HG03520 (cell line): Measurements from ENCODE around the gene CXADR.
"Not testable (repeated sequence)": the region's sequence is repeated elsewhere in the genome, so short reads cannot be mapped to it uniquely, and the experiment has no call there.

Experiments
- ATAC-seq: cut with Tn5 transposase; IDR thresholded peaks from one replicate; pipeline ENCODE4 v1.9.1; 2021; ENCODE audit warnings: mild to moderate bottlenecking, moderate library complexity; ENCODE audit not compliant: unreplicated experiment

Gene CXADR

DNA sequence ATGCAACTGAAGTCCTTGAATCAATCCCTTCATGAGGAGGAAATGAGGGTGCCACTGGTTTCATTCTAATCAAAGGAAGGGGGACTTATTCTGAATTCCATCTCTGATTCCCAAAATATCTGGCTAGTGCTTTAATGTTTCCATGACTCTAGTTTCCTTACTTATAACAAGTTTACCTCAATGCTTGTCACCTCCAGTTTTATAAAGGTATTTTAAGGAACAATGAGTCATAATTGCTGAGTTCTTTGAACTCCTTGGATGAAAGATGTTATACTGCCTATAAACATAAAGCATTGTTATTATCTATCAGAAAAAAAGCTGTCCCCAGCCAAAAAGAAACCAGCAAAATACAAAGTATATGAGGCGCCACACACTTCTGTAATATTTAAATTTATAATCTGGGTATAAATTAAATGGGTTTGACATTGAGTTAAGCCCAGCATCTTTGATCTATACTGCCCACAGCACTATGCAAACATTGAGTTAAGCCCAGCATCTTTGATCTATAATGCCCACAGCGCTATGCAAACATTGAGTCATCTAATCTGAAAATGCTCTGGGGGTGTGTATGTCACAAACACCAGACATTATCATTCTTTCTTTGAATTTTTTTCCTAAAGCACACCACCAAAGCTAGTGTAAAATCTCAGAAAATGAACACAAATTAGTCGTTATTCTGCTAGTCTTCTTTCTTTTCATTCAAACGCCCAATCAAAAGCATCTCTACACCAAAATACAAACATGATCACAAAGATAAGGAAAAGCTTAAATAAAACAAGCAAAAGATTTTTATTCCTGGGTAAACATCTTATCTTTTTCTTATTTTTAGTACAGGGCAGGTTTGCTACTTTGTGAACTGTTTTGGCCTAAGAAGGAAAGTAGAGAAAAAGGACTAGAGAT lies 11.5 kb upstream of the CXADR start:
- no peak for ATAC-seq

DNA sequence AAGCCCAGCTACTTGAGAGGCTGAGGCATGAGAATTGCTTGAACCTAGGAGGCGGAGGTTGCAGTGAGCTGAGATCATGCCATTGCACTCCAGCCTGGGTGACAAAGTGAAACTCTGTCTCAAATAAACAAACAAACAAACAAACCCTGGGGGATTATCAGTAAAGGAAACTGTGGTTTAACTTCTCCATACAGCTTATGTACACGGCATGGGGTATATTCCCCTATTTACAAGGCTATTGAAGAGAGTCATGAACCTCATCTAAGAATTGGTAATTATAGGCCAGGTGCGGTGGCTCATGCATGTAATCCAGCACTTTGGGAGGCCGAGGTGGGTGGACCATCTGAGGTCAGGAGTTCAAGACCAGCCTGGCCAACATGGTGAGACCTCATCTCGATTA lies 9.9 kb upstream of the CXADR start:
- ATAC-seq = not testable (repeated sequence)

DNA sequence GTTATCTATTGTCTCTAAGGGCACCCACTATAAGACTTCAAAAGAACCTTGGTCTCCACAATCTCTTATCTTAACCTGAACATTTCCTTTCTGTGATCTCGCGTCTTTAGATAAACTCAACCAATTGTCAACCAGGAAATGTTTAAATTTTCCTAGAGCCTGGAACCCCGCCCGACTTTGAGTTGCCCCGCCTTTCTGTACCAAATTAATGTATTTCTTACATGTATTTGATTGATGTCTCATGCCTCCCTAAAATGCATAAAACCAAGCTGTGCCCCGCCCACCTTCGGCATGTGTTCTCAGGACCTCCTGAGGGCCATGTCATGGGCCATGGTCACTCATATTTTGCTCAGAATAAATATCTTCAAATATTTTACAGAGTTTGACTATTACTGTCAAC lies 5.9 kb upstream of the CXADR start:
- ATAC-seq = no peak

DNA sequence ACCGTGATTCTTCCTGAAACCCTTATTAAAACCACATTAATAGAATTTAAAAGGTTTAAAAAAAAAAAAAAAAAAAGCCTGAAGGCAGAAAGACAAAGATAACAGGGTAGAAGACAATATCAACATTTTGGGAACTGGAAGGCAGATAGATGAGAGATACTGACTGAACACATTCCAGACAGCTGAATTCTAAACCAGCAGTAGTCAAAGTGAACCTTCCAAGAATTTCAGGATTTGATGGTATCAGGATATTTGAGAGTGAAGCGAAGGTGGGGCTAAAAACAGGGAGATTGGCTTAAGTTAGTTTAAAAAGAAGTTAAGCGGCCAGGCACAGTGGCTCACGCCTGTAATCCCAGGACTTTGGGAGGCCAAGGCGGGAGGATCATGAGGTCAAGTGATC lies 5.3 kb upstream of the CXADR start:
- ATAC-seq = no peak

DNA sequence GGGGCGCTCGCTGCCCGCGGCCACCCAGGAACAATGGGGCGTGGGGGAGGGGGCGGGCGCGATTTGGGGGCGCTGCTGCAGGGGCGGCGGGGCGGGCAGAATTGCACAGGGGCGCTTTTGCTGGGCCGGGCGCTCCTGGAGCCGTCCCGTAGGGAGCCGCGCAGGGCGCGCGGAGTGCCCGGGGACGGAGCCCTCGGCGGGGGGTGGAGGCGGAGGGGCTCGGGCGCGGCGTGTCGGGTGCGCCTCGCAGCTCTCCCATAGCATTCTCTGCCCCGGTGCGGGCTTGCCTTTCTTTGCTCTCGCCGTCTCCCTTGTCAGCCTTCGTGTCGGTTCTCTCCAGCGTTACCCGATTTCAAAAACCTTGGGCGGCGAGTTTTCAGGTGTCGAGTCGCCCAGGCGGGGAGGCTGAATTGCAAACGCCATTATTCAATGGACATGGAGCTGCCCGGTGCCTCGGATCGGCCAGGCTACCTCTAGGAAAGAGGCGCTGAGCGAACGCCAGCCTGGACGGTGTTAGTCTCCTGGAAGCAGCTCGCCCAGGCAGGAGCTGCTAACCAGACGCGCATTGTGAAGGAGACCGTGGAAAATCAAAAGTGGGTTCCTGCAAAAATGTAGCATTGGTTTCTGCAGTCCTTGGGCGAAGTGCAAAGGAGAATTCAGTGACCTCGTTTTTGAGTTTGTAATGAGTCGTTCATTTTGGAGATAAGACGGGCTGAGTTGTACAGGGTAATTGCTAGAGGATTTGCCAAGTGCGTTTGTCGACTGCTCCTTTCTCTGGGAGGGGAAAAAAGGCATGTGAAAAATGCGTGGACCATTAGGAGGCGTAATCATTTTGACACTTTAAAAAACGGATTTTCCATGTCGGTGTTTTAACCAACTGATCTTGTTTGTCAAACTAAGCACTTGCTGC lies 626 bp downstream of the CXADR start:
- peak; percentile 21 for ATAC-seq

- no peak for ATAC-seq
These were observed 1.4 kb downstream of the CXADR start for GRCh38 chr21:17514124-17514845.

GRCh38 chr21:17517008-17517407 lies 4.2 kb downstream of the CXADR start:
- not testable (repeated sequence) for ATAC-seq

DNA sequence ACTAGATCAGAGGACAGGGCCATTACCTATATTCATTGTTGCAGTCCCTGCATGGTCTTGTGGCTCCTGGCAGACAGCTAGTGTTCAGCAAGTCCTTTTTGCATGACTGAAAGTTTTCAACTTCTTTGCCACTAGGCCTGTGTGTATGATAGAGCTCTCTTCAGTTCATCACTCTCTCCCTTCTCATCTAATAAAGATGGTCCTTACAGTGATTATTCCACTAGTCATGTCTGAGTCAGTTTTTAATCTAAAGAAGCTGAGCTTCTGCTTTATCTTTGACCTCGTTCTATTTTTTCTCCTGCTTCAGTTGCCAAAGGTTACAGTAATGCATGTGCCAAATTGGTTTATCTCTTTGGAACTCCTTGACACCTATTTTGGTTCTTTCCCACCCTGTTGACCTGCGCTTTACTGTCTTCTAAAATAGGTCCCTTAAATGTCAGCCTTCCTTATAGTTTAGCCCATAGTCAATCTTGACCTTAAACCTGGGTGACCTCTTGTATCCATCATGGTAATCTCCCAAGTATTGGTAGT lies 6.4 kb downstream of the CXADR start:
- ATAC-seq = no peak

GRCh38 chr21:17519965-17520609 lies 7.2 kb downstream of the CXADR start:
- no peak for ATAC-seq

- ATAC-seq = no peak
These were observed 10.2 kb downstream of the CXADR start for GRCh38 chr21:17523007-17523451.

DNA sequence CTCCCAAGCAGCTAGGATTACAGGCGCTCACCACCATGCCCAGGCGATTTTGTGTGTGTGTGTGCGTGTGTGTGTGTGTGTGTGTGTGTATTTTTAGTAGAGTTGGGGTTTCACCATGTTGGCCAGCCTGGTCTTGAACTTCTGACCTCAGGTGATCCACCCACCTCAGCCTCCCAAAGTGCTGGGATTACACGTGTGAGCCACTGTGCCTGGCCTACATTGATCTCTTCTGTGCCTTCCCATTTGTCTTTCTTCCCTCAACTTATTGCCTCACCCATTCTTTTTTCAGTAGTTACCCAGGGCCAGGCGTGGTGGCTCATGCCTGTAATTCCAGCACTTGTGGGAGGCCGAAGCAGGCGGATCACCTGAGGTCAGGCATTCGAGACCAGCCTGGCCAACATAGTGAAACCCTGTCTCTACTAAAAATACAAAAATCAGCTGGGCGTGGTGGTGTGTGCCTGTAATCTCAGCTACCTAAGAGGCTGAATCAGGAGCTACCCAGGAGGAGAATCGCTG lies 11.2 kb downstream of the CXADR start:
- ATAC-seq = not testable (repeated sequence)

GRCh38 chr21:17524635-17525034 lies 11.8 kb downstream of the CXADR start:
- no peak for ATAC-seq

GRCh38 chr21:17526776-17527175 lies 13.9 kb downstream of the CXADR start:
- ATAC-seq = no peak

GRCh38 chr21:17527240-17527639 lies 14.4 kb downstream of the CXADR start:
- ATAC-seq = no peak

GRCh38 chr21:17527711-17528110 lies 14.9 kb downstream of the CXADR start:
- no peak for ATAC-seq

DNA sequence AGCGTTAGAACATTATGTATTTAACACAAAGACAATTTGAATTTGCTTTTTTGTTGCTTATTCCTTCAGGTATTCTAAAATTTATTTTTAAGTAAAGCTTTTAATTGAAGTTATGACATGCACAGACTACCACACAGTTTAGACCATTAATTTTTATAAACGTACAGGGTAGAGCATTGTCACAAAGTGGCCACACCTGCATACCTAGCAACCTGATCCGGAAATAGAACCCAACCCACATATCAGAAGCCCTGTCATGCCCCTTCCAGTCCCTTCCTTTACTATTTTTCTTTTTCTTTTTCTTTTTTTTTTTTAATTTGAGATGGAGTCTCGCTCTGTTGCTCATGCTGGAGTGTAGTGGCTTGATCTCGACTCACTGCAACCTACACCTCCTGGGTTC lies 16.8 kb downstream of the CXADR start:
- no peak for ATAC-seq

GRCh38 chr21:17532292-17532691 lies 19.4 kb downstream of the CXADR start:
- no peak for ATAC-seq

DNA sequence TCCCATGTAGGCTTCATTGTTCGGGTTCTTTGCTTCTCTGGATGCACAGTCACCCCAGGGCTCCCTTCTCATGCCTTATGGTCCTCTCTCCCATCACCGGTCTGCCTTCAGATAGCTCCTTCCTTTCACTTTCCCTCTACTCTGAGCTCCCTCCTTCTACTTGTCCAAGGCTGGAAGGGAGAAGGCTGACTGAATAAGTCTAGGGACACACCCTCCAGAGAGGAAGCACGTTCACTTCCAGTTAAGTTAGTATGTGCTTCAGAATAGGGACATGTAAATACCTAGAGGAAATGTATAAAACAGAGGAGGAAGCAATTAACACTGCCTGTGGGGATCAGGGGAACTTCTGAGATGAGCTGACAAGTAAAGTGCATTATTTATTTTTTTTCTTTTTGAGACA lies 23.5 kb downstream of the CXADR start:
- no peak for ATAC-seq

DNA sequence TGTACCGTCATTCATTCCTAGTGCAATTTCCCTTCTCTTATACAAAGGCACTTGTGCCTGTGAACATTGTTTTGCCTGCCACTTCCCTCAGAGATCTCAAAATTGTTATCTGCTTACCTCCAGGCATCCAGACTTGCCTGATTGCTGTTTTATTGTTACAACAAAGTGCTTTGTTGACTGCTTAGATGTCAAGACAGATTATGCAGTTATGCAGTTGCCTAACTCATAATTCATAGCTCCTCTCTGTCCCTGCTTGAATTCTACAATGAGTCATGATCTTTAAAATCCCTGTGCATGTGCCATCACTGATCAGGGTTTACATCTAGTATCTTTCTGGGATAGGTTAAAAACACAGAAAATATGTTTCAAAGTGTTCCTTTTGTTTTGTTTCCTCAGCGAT lies 24.5 kb downstream of the CXADR start:
- ATAC-seq = no peak

DNA sequence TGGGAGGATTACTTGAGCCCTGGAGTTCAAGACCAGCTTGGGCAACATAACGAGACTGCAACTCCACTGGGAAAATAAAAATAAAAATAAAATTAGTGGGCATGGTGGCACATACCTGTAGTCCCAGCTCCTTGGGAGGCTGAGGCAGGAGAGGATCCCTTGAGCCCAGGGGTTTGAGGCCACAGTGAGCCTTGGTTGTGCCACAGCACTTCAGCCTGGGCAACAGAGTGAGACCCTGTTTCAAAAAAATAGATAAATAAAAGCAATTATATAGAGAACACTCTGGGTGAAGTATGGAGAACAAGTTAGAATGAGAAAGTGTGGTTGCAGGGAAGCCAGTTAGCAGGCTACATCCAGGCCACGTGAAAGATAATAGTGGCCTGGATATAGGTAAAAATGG lies 25.7 kb downstream of the CXADR start:
- ATAC-seq = no peak
